ENCODE results near the gene TFDP3.

DNA sequence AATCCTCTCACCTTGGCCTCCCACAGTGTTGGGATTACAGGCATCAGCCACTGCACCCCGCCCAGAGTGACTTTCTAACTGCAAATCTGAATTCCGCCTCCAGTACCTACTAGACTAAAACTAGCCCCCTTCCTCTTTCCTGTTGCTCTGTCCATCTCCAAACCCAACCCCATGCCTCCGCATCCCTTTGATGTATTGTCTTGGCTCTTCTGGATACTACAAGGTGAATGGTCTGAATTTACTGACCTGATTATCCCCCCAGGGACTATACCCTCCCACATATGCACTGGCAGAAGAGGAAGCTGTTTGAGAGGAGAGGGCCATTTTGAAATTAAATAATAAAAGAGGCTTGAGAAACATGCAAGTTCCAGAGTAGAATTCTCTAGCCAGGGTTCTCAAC lies 17.7 kb upstream of the TFDP3 start:
- TF ChIP-seq, protein P1, sequence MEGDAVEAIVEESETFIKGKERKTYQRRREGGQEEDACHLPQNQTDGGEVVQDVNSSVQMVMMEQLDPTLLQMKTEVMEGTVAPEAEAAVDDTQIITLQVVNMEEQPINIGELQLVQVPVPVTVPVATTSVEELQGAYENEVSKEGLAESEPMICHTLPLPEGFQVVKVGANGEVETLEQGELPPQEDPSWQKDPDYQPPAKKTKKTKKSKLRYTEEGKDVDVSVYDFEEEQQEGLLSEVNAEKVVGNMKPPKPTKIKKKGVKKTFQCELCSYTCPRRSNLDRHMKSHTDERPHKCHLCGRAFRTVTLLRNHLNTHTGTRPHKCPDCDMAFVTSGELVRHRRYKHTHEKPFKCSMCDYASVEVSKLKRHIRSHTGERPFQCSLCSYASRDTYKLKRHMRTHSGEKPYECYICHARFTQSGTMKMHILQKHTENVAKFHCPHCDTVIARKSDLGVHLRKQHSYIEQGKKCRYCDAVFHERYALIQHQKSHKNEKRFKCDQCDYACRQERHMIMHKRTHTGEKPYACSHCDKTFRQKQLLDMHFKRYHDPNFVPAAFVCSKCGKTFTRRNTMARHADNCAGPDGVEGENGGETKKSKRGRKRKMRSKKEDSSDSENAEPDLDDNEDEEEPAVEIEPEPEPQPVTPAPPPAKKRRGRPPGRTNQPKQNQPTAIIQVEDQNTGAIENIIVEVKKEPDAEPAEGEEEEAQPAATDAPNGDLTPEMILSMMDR (IDR thresholded peaks at IDR 0.05), result no peak
- no peak for TF ChIP-seq POLR2AphosphoS5 (IDR thresholded peaks at IDR 0.05)
